ENCODE data around the gene MMP21. TPM values are rescaled to one million over a fixed set of nuclear protein-coding genes. Genes with fewer than 3 reads are reported as not detected.

Gene MMP21
- total and polyA plus RNA-seq, 2 of the 13 experiments (the other 11 are each of a cell fraction or from before 2014, with no cell fraction given): not detected

DNA sequence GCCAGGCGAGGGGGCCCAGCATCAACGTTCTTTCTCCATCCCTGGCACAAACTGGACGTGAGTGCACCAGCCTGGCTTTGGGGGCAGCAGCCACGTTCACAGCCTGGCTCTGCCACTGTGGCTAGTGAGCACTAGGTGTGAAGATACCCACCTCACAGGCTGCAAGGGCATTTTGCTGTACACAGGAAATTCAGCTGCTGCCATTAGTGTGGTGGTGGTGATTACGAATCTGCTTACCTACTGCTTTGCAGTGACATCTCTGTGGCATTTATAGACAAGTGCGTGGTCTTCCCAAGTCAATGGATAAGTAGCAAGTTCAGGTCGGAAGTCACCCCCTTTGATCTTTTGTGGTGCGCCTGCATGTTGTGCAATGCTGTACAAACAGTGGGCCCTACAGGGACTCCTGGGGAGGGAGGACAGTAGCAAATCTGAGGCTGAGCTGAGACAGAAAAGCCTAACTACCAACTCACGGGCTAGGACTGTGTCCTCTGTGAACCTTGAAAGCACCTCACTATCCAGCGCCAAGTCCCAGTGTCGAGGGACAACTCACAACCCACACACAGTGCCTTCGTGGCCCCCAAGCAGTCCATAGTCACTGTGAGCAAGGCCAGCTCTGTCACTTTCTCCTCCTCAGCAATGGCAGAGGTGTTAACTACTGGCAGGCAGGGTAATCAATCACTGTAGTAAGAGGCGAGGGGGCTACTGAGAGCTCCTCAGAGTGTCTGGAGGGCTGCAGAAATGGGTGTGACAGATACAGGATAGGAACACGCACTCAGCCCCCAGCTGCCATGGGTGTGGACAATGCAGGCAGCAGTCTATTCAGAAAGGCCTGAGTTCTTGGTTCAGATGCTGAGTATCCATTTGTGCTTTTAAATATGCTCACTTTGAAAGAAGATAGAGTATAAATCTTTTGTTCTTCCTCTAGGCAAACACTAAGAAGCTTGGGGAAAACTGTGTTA, 17.0 kb upstream of the MMP21 start (continued):
- TF ChIP-seq, protein P1, sequence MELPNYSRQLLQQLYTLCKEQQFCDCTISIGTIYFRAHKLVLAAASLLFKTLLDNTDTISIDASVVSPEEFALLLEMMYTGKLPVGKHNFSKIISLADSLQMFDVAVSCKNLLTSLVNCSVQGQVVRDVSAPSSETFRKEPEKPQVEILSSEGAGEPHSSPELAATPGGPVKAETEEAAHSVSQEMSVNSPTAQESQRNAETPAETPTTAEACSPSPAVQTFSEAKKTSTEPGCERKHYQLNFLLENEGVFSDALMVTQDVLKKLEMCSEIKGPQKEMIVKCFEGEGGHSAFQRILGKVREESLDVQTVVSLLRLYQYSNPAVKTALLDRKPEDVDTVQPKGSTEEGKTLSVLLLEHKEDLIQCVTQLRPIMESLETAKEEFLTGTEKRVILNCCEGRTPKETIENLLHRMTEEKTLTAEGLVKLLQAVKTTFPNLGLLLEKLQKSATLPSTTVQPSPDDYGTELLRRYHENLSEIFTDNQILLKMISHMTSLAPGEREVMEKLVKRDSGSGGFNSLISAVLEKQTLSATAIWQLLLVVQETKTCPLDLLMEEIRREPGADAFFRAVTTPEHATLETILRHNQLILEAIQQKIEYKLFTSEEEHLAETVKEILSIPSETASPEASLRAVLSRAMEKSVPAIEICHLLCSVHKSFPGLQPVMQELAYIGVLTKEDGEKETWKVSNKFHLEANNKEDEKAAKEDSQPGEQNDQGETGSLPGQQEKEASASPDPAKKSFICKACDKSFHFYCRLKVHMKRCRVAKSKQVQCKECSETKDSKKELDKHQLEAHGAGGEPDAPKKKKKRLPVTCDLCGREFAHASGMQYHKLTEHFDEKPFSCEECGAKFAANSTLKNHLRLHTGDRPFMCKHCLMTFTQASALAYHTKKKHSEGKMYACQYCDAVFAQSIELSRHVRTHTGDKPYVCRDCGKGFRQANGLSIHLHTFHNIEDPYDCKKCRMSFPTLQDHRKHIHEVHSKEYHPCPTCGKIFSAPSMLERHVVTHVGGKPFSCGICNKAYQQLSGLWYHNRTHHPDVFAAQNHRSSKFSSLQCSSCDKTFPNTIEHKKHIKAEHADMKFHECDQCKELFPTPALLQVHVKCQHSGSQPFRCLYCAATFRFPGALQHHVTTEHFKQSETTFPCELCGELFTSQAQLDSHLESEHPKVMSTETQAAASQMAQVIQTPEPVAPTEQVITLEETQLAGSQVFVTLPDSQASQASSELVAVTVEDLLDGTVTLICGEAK (IDR thresholded peaks at IDR 0.05): no peak
- TF ChIP-seq, protein P1 (CRISPR knock-in tag; IDR thresholded peaks at IDR 0.05): peak; percentile 80
- no peak for TF ChIP-seq TSC22D2 (CRISPR knock-in tag; IDR thresholded peaks at IDR 0.05; ENCODE audit: borderline replicate concordance)
